Endothelial cell (in vitro differentiated cells): ENCODE measurements around the gene SLC12A8. TPM values are rescaled to one million over a fixed set of nuclear protein-coding genes. Genes with fewer than 3 reads are reported as not detected.

Source experiments
- DNase-seq: peaks from one replicate; pipeline ENCODE4 v3.0.0; 2021; ENCODE audit warnings: low spot score
- H3K27ac Mint-ChIP-seq: one replicate; pipeline ENCODE4 v1.8.0; 2021; ENCODE audit warnings: mixed read lengths, inconsistent platforms; ENCODE audit not compliant: unreplicated experiment
- H3K27me3 Mint-ChIP-seq: one replicate; pipeline ENCODE4 v1.8.0; 2021; ENCODE audit warnings: mild to moderate bottlenecking, moderate library complexity, mixed read lengths, inconsistent platforms; ENCODE audit not compliant: unreplicated experiment
- H3K36me3 Mint-ChIP-seq: one replicate; pipeline ENCODE4 v1.8.0; 2021; ENCODE audit warnings: mild to moderate bottlenecking, low read depth, mixed read lengths, inconsistent platforms; ENCODE audit not compliant: unreplicated experiment
- H3K4me1 Mint-ChIP-seq: one replicate; pipeline ENCODE4 v1.8.0; 2021; ENCODE audit warnings: mild to moderate bottlenecking, mixed read lengths, inconsistent platforms; ENCODE audit not compliant: unreplicated experiment
- H3K4me3 Mint-ChIP-seq: one replicate; pipeline ENCODE4 v1.8.0; 2021; ENCODE audit warnings: mild to moderate bottlenecking, mixed read lengths, inconsistent platforms; ENCODE audit not compliant: unreplicated experiment
- H3K9me3 Mint-ChIP-seq: one replicate; pipeline ENCODE4 v1.8.0; 2021; ENCODE audit warnings: mixed read lengths, inconsistent platforms; ENCODE audit not compliant: unreplicated experiment
- CTCF ChIP-seq: fragments of 200-600 bp; sonication (generic); IDR thresholded peaks from one replicate; pipeline ENCODE4 v1.5.0; 2021; ENCODE audit warnings: antibody characterized with exemption; ENCODE audit not compliant: unreplicated experiment
- total RNA-seq: library from RNA; stranded (reverse); fragmentation: NEBNext Ultra II Directional; extraction: Animal tissue kit (Norgen Biotek cat#: 25700); gene quantifications from one replicate; pipeline ENCODE4 v1.2.1, GENCODE V29; 2021; ENCODE audit not compliant: unreplicated experiment

Gene SLC12A8
- total RNA-seq, 1 donor from 2014 or later = 0.54 TPM

DNA sequence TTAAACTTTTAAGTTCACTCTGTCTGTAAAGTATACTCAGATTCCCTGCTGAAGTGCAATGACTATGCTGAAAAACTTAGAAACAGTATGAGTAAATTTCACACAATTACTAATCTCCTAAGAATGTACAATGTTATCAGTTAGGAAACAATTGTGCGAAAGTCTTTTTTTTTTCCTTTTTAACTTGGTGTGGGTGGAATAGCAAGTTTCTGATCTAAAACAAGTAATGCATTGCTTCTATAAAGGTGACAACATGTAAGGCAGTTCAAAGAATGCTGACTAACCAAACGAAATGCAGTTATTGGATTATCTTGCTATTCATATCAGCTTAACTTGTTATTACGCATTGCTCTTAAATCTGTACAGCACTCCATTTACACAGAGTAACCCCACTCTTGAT lies 19.3 kb upstream of the SLC12A8 start:
- Mint-ChIP-seq H3K9me3 (no peaks in the 10 kb centered on the region), H3K4me3 (no peak overlapping the region), H3K4me1 (no peaks in the 10 kb centered on the region), H3K27me3 (no peaks in the 10 kb centered on the region), H3K27ac (peak overlapping the region; percentile 48), H3K36me3 (peaks cover 7% of the 10 kb centered on the region)
- no peak for TF ChIP-seq CTCF
- no peak for DNase-seq

GRCh38 chr3:125229707-125230106 lies 17.2 kb upstream of the SLC12A8 start:
- Mint-ChIP-seq H3K27me3 (no peaks in the 10 kb centered on the region), H3K36me3 (peaks cover 7% of the 10 kb centered on the region), H3K27ac (no peak overlapping the region), H3K4me1 (no peaks in the 10 kb centered on the region), H3K4me3 (no peak overlapping the region), H3K9me3 (no peaks in the 10 kb centered on the region)
- DNase-seq = no peak
- TF ChIP-seq CTCF = no peak

DNA sequence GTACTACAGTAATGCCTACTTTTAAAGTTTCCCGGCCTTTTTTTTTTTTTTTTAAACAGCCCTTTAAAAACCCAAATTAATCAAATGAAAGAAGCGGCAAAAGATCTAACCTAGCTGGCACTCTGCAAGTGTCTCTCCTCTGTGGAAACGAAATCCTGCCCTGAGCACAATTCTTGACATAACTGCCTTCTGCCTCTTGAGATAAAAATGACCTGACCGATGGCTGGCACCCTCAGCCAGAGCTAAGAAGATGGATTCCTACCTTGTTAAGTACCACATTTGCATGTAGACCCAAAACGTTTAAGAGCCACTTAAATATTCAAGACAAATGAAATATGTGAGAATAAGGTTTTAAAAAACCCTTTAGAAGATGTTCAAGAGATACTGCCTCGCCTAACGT lies 16.6 kb upstream of the SLC12A8 start:
- peaks cover 7% of the 10 kb centered on the region for H3K36me3 Mint-ChIP-seq
- no peaks in the 10 kb centered on the region for H3K9me3 Mint-ChIP-seq
- no peak for DNase-seq
- no peak overlapping the region for H3K27ac Mint-ChIP-seq
- H3K4me1 Mint-ChIP-seq = peaks cover 2% of the 10 kb centered on the region
- no peak overlapping the region for H3K4me3 Mint-ChIP-seq
- no peak for TF ChIP-seq CTCF
- no peaks in the 10 kb centered on the region for H3K27me3 Mint-ChIP-seq

DNA sequence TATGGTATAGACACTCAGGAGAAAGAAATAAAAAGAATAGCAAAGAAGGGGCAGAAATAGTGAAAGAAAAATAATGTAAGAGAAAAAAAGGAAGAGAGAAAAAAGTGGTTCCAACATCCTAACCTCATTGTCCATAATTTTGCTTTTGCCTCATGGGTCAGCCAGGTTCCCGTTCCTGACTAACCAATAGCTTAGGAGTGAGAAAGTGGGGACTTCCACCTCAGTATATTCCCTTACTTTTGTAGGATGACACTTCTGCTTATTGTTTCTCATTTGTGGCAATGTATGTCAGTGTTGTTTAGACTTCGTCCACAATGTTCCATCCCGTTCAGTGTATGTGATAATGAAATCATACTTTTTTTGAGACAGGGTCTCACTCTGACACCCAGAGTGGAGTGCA lies 9.3 kb upstream of the SLC12A8 start:
- TF ChIP-seq CTCF = no peak
- no peak overlapping the region for H3K4me3 Mint-ChIP-seq

GRCh38 chr3:125220727-125221429 lies 8.3 kb upstream of the SLC12A8 start:
- Mint-ChIP-seq H3K4me3 (no peak overlapping the region), H3K9me3 (no peaks in the 10 kb centered on the region), H3K27me3 (no peaks in the 10 kb centered on the region), H3K27ac (no peak overlapping the region), H3K4me1 (peaks cover 2% of the 10 kb centered on the region), H3K36me3 (no peaks in the 10 kb centered on the region)
- no peak for TF ChIP-seq CTCF
- DNase-seq = no peak

More for the DNA sequence above, 9.3 kb upstream of the SLC12A8 start:
- DNase-seq = no peak
- Mint-ChIP-seq H3K27me3 (no peaks in the 10 kb centered on the region), H3K4me1 (peaks cover 2% of the 10 kb centered on the region), H3K36me3 (no peaks in the 10 kb centered on the region), H3K9me3 (no peaks in the 10 kb centered on the region), H3K27ac (no peak overlapping the region)
